Peyer's patch (tissue), 4 donors: Measurements from ENCODE around the gene SLCO3A1. TPM values are rescaled to one million over a fixed set of nuclear protein-coding genes. Genes with fewer than 3 reads are reported as not detected.

ENCODE experiments used
- DNase-seq, 3 donors: peaks; one replicate each; pipeline ENCODE4 v3.0.0-alpha.2; 2017 to 2019
- H3K27ac ChIP-seq, 4 donors: fragments of 200-600 bp; sonication (generic); one replicate each; pipeline ENCODE4 v1.5.1; 2016 to 2019
- H3K27me3 ChIP-seq, 2 donors: fragments of 200-600 bp; sonication (generic); one replicate each; pipeline ENCODE4 v1.5.1; 2019
- H3K36me3 ChIP-seq, 3 donors: fragments of 200-600 bp; sonication (generic); one replicate each; pipeline ENCODE4 v1.5.1; 2016 to 2019
- H3K4me1 ChIP-seq, 4 donors: fragments of 200-600 bp; sonication (generic); one replicate each; pipeline ENCODE4 v1.5.1; 2016 to 2019
- H3K4me3 ChIP-seq, 4 donors: fragments of 200-600 bp; sonication (generic); 1 replicate in 3 of 4; 2 replicates in 1 of 4; pipeline ENCODE4 v1.5.1; 2016 to 2019; ENCODE audit warnings: mild to moderate bottlenecking in 1 of 4
- H3K9me3 ChIP-seq, 4 donors: fragments of 200-600 bp; sonication (generic); one replicate each; pipeline ENCODE4 v1.5.1; 2016 to 2019; ENCODE audit warnings: mild to moderate bottlenecking in 1 of 4
- POLR2A ChIP-seq, 2 donors: fragments of 450-650 bp; IDR thresholded peaks; one replicate each; pipeline ENCODE4 v1.5.1; 2017; ENCODE audit warnings: antibody characterized with exemption in 2 of 2, mild to moderate bottlenecking in 2 of 2, moderate library complexity in 2 of 2
- total RNA-seq, 4 donors: library from RNA; depleted of rRNA; stranded (reverse); fragments of >200 nt; gene quantifications; one replicate each; pipeline ENCODE4 v1.1.0, GENCODE V29; 2016
- TF ChIP-seq, protein P1 (sequence below), 6 experiments: fragments of 450-650 bp in 4 of 6; fragments of 200-600 bp in 2 of 6; sonication (generic) in 1 of 6; IDR thresholded peaks; one replicate each; pipeline ENCODE4 v1.5.1; 2017 to 2019; ENCODE audit warnings: antibody characterized with exemption in 6 of 6, mild to moderate bottlenecking in 3 of 6, moderate library complexity in 1 of 6

SLCO3A1 gene
- total RNA-seq, 4 donors from 2014 or later, result 2.1 to 8.3 (median 5.0) TPM

DNA sequence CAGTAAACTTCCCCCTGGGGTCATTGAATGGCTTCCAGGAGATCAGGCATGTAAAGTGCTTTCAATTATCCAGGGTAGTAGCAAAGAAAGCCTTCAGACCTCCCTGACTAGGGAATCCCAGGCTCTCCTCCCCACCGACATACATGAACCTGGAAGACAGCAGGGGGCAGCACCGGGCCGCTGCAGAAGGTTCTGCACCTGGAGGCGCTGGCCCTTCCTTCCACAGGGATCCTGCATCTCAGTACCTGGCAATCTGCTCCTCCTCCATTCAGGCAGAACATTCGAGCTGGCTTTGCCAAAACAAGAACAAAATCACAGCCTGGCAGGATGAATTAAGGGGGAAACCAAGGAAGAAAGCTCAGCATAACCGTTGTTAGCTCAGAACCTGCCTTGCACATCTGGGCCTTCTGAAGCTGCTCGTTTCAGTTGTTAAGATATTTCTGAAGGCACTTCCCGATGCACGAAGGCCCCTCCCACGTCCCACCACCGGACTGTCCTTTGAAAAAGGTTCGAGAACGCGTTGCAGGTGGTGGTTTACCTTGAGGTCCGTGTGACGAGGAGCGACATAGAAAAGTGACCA is 237.7 kb downstream of the SLCO3A1 start:
- peak in 2 of 3 donors; percentile 65 to 71 for DNase-seq
- Histone ChIP-seq H3K27ac (no peak overlapping the region), H3K4me1 (no peaks in the 10 kb centered on the region), H3K9me3 (no peaks in the 10 kb centered on the region), H3K27me3 (no peaks in the 10 kb centered on the region), H3K4me3 (no peak overlapping the region), H3K36me3 (no peaks in the 10 kb centered on the region)
- TF ChIP-seq, protein P1, sequence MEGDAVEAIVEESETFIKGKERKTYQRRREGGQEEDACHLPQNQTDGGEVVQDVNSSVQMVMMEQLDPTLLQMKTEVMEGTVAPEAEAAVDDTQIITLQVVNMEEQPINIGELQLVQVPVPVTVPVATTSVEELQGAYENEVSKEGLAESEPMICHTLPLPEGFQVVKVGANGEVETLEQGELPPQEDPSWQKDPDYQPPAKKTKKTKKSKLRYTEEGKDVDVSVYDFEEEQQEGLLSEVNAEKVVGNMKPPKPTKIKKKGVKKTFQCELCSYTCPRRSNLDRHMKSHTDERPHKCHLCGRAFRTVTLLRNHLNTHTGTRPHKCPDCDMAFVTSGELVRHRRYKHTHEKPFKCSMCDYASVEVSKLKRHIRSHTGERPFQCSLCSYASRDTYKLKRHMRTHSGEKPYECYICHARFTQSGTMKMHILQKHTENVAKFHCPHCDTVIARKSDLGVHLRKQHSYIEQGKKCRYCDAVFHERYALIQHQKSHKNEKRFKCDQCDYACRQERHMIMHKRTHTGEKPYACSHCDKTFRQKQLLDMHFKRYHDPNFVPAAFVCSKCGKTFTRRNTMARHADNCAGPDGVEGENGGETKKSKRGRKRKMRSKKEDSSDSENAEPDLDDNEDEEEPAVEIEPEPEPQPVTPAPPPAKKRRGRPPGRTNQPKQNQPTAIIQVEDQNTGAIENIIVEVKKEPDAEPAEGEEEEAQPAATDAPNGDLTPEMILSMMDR (IDR thresholded peaks at IDR 0.05), result peak in 4 of 6 experiments; percentile 35 to 53 (median 52)
- TF ChIP-seq POLR2A (IDR thresholded peaks at IDR 0.05), result no peak

DNA sequence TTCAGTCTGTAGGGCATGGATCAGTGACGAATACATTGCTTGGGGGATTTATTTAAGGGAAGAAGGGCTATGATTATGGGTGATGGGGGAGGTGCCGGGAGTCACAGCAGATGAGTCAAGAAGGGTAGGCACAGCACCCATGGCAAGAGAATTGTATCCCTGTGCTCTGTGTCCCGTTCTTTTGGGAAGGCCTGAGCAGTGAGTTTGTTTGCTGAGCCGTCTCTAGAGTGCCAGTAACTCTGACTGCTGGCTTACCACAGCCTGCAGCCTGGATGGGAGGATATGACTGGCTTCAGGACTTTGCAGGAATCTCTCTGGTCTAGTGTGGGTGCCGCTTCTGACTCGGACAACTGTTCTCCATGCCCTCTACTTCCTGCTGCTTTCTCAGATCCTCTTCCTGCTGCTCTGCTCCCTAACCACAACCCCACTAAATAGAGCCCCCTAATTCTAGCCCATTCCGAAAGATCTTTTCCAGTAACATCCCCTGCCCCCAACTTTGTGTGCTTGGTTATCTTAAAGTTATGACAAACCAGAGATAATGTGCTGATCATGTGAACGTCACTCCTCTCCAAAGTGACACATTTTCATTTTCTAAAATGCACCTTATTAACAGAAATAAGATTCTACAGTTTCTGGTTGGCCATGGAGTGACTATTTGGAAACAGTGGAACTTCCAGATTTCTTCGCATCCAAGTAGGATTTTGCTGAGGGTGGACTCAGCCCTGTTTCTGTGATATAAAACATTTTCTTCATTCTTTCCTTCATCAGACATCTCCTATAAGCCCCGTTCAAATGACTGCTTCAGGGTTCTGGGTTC is 239.0 kb downstream of the SLCO3A1 start:
- no peak for DNase-seq
- H3K36me3 ChIP-seq, result no peaks in the 10 kb centered on the region
- H3K9me3 ChIP-seq, result no peaks in the 10 kb centered on the region
- no peak for TF ChIP-seq POLR2A (IDR thresholded peaks at IDR 0.05)
- TF ChIP-seq, protein P1 (IDR thresholded peaks at IDR 0.05), result no peak
- H3K27ac ChIP-seq, result no peak overlapping the region
- H3K4me3 ChIP-seq, result no peak overlapping the region
- H3K27me3 ChIP-seq, result no peaks in the 10 kb centered on the region
- peaks cover 0 to 3% (median 1%) of the 10 kb centered on the region in 4 donors for H3K4me1 ChIP-seq

DNA sequence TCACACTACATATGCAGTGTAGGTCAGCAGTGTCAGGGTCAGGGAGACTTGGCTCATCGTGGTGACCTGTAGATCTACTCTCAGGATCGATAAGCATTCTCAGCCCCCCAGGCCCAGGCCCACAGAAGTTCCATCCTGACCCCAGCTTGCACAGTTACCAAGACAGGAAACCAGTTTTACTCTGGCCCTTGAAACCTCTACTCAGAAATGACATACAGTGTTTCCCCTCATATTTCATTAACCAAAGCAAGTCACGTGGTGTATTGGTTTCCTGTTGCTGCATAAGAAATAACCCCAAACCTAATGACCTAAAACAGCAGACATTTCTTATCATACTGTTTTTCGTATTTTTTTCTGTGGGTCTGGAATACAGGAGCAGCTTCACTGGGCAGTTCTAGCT is 242.2 kb downstream of the SLCO3A1 start:
- no peaks in the 10 kb centered on the region for H3K27me3 ChIP-seq
- H3K9me3 ChIP-seq, result no peaks in the 10 kb centered on the region
- TF ChIP-seq, protein P1 (IDR thresholded peaks at IDR 0.05), result no peak
- H3K27ac ChIP-seq, result peak overlapping the region in 2 of 4 donors; percentile 42 to 58
- H3K4me3 ChIP-seq, result no peak overlapping the region
- peaks cover 0 to 4% (median 1%) of the 10 kb centered on the region in 4 donors for H3K4me1 ChIP-seq
- no peaks in the 10 kb centered on the region for H3K36me3 ChIP-seq
- no peak for DNase-seq

- TF ChIP-seq, protein P1 (IDR thresholded peaks at IDR 0.05), result peak in 4 of 6 experiments; percentile 65 to 83 (median 80)
- no peak for TF ChIP-seq POLR2A (IDR thresholded peaks at IDR 0.05)
- H3K9me3 ChIP-seq, result no peaks in the 10 kb centered on the region
- peak in 2 of 3 donors; percentile 58 to 68 for DNase-seq
Measured at GRCh38 chr15:92097474-92098178, 244.1 kb downstream of the SLCO3A1 start.

DNA sequence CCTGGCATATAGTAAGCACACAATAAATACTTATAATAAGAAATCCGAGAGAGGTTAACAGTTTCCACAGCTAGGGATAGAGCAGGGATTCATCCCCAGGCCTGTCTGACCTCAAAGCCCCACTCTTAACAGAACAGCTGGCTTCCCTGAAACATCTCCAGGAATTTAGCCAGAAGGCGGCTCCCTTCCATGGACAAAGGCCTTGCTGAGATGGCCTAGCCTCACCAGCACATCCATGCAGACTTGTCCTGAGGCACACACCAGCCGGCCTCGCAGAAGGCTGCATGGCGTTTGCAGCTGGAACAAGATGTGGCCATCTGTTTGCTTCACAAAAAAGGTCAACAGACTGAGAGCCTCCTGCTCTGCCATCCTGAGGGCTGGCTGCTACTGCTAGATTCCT is 245.4 kb downstream of the SLCO3A1 start:
- Histone ChIP-seq H3K4me1 (peaks cover 0 to 4% (median 1%) of the 10 kb centered on the region in 4 donors), H3K27me3 (no peaks in the 10 kb centered on the region), H3K4me3 (no peak overlapping the region), H3K36me3 (no peaks in the 10 kb centered on the region), H3K9me3 (no peaks in the 10 kb centered on the region), H3K27ac (no peak overlapping the region)
- TF ChIP-seq POLR2A (IDR thresholded peaks at IDR 0.05), result no peak
- TF ChIP-seq, protein P1 (IDR thresholded peaks at IDR 0.05), result no peak
- no peak for DNase-seq

More at GRCh38 chr15:92097474-92098178, 244.1 kb downstream of the SLCO3A1 start:
- no peaks in the 10 kb centered on the region for H3K36me3 ChIP-seq
- no peaks in the 10 kb centered on the region for H3K27me3 ChIP-seq
- no peak overlapping the region for H3K4me3 ChIP-seq
- peaks cover 0 to 4% (median 1%) of the 10 kb centered on the region in 4 donors for H3K4me1 ChIP-seq
- H3K27ac ChIP-seq, result no peak overlapping the region
